ENCODE measurements around the gene FRMPD4.

The FRMPD4 gene

DNA sequence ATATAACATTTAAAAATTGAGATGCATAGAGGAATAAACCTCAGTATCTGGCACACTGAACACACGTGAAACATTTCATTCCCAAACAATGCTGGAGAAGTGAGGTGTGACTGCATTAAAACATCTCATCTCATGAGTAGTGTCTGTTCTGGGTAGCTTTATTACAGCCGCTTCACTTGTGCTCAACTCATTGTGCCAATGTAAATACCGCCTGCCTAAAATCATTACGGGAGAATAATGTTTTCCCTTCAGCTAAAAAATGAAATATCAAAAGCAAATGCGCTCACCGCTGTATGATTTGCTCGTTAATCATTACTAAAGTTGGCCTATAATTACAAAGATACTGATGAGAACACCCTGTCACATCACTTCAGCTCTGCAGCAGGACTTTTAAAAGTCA lies 542.8 kb downstream of the FRMPD4 start:
- no peak overlapping the region for H3K4me3 Mint-ChIP-seq
- no peaks in the 10 kb centered on the region for H3K9me3 Mint-ChIP-seq
- ATAC-seq: no peak
- no peak overlapping the region for H3K27ac Mint-ChIP-seq
- no peaks in the 10 kb centered on the region for H3K4me1 Mint-ChIP-seq
- H3K36me3 Mint-ChIP-seq: no peaks in the 10 kb centered on the region
- H3K27me3 Mint-ChIP-seq: no peaks in the 10 kb centered on the region

DNA sequence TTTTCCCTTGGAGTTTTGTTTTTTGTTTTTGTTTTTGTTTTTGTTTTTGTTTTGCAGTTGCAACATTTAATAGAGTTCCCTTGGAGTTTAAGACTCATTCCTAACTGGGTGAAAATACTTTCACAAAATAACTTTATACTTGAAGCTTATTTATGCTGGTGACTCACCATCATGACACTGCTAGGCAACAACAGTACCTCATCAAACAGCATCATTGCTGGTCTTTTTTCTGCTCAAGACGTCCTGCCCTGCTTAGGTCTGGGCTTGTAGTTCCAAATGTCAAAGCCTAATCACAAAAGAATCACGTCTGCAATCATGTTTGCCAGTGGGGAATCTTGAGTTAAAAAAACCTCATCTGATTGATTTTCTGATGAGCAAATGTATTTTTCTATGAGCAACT lies 547.3 kb downstream of the FRMPD4 start:
- Mint-ChIP-seq H3K4me3 (no peak overlapping the region), H3K27me3 (no peaks in the 10 kb centered on the region), H3K27ac (no peak overlapping the region), H3K9me3 (no peaks in the 10 kb centered on the region), H3K36me3 (no peaks in the 10 kb centered on the region), H3K4me1 (no peaks in the 10 kb centered on the region)
- no peak for ATAC-seq

DNA sequence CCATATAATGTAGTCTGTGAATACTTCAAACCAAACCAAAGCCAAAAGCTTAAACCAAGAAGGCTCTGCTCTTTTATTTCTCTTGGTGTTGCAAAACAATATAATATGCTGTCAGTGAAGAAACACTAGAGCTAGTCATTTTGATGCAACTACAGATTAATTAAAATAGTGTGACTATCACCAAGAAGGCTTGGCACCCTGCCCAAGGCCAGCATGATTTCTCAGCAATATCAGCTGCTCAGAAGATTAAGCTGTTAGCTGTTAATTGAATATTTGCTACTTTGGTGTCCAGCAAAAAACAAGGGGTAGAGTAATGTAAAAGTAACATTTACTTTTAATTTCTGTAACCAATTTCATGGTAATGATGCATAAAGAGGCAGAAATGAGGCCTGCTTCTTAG lies 548.1 kb downstream of the FRMPD4 start:
- Mint-ChIP-seq H3K36me3 (no peaks in the 10 kb centered on the region), H3K4me1 (no peaks in the 10 kb centered on the region), H3K27me3 (no peaks in the 10 kb centered on the region), H3K9me3 (no peaks in the 10 kb centered on the region), H3K4me3 (no peak overlapping the region), H3K27ac (no peak overlapping the region)
- no peak for ATAC-seq

DNA sequence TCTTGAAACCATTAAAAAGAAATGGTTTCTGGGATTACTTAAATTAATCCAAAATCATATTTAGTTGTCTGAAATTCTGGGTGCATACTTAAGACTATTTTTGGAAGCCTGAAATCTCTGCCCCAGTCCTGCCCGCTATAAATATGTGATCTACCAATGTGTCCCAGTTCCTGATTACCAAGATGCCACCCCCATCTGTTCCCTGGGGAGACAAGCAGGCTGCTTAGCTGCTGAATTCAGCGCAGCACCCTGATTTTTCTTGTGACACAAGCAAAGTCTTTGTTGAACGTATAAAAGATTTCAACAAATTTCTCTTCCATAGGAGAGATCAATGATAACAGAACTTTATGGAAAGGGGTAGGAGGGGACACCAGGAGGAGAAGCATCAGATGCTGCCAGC lies 552.4 kb downstream of the FRMPD4 start:
- H3K4me1 Mint-ChIP-seq: no peaks in the 10 kb centered on the region
- H3K4me3 Mint-ChIP-seq: no peak overlapping the region
- ATAC-seq: no peak
- no peak overlapping the region for H3K27ac Mint-ChIP-seq
- H3K9me3 Mint-ChIP-seq: no peaks in the 10 kb centered on the region
- no peaks in the 10 kb centered on the region for H3K36me3 Mint-ChIP-seq
- peaks cover 10% of the 10 kb centered on the region for H3K27me3 Mint-ChIP-seq

DNA sequence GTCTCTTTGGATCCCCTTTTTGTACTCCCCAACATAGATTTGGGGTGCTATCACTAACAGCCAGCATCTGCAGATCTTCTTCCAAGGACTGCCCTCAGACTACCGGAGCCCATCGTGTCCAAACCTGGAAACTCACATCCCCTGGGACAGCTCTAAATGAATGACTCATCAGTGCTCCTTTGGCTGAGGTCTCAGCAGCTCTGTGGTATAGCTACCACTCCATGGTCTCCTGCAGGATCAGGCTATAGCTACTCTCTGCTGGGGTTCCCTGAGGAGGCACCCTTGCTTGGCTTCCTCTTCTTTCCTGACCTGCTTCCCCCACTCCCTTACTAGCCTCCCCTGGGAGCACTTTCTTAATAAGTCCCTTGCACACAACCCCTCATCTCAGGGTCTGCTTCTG lies 555.5 kb downstream of the FRMPD4 start:
- Mint-ChIP-seq H3K4me3 (no peak overlapping the region), H3K4me1 (no peaks in the 10 kb centered on the region), H3K27ac (no peak overlapping the region), H3K27me3 (peaks cover 10% of the 10 kb centered on the region), H3K9me3 (no peaks in the 10 kb centered on the region), H3K36me3 (no peaks in the 10 kb centered on the region)
- no peak for ATAC-seq

DNA sequence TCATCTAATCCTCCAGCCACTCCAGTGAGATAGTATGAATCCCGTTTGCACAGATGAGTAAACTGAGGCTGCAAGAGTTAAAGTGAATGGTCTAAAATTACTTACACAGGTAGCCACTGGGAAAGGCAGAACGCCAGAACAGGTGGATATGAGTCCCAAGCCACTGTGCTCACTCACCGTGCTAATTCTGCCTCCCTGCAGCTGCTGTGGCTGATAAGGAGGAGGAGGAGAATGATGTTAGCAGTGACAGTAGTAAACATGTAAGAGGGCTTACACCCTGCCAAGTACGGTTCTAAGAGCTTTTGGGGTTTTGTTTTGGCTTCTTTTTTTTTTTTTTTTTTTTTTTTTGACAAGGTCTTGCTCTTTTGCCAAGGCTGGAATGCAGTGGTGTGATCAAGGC lies 562.5 kb downstream of the FRMPD4 start:
- Mint-ChIP-seq H3K27ac (no peak overlapping the region), H3K36me3 (no peaks in the 10 kb centered on the region), H3K4me3 (no peak overlapping the region), H3K27me3 (no peaks in the 10 kb centered on the region), H3K4me1 (no peaks in the 10 kb centered on the region), H3K9me3 (no peaks in the 10 kb centered on the region)
- no peak for ATAC-seq

DNA sequence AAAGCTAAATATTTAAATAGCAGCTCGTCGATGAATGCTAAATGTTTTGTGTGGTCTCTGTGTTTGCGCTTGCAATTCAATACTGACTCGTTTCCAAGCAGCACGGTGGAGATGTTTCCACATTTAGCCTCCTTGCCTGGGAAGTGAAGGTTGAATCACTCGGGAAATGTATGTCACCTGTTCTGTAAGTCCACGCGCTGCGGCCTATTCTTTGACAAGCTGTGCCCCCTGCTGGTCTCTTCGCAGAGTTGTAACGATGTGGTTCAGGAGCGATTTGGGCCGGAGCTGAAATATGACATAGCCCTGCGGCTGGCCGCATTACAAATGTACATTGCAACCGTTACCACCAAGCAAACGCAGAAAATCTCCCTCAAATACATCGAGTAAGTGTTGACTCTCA lies 563.4 kb downstream of the FRMPD4 start:
- H3K27ac Mint-ChIP-seq: no peak overlapping the region
- H3K27me3 Mint-ChIP-seq: no peaks in the 10 kb centered on the region
- H3K9me3 Mint-ChIP-seq: no peaks in the 10 kb centered on the region
- H3K4me1 Mint-ChIP-seq: no peaks in the 10 kb centered on the region
- H3K36me3 Mint-ChIP-seq: no peaks in the 10 kb centered on the region
- ATAC-seq: no peak
- no peak overlapping the region for H3K4me3 Mint-ChIP-seq

DNA sequence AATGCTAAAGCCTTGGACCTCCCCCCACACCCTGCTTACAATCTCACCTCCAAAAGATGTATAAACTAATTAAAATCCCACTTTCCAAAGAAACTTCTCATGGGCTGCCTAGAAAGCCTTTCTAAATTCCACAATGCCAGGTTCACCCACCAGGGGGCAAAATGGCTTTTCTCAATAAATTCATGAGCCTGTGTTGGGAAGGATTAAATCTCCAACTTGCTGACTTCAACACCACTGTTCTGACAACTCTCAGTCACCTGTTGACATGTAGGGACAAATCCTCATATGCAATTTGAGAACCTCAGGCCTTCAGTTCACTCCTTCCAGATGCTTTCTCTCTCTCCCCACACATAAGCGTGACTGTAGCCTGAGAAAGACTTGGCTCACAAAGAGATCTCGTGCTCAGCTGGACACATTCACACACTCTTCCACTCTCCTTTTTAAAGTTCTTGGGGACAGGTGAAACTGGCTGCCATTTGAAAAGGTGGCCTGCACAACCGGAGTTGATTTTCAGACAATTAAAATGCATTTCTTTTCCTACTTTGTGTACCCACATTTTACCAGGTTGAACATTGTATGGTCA lies 564.3 kb downstream of the FRMPD4 start:
- no peak overlapping the region for H3K27ac Mint-ChIP-seq
- no peak for ATAC-seq

DNA sequence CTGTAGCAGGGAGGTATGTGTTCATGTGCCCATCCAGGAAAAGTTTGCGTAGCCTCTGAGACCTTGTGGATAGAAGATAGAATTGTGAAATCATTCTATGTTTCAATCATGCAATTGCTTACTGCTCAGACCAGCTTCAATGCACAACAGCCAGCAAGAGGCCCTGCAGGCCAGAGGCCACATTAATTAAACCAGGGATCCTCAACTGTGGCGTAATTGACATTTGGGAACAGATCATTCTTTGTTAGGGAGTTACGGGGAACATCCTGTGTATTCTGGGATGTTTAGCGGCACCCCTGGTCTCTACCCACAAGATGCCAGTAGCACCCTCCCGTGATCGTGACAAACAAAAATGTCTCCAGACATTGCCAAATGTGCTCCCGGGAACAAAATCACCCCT lies 566.4 kb downstream of the FRMPD4 start:
- no peaks in the 10 kb centered on the region for H3K9me3 Mint-ChIP-seq
- no peak for ATAC-seq
- no peaks in the 10 kb centered on the region for H3K27me3 Mint-ChIP-seq
- H3K27ac Mint-ChIP-seq: no peak overlapping the region
- H3K36me3 Mint-ChIP-seq: no peaks in the 10 kb centered on the region
- peaks cover 11% of the 10 kb centered on the region for H3K4me1 Mint-ChIP-seq
- H3K4me3 Mint-ChIP-seq: no peak overlapping the region

More for the DNA sequence above, 564.3 kb downstream of the FRMPD4 start:
- Mint-ChIP-seq H3K36me3 (no peaks in the 10 kb centered on the region), H3K4me1 (no peaks in the 10 kb centered on the region), H3K4me3 (no peak overlapping the region), H3K27me3 (no peaks in the 10 kb centered on the region), H3K9me3 (no peaks in the 10 kb centered on the region)

DNA sequence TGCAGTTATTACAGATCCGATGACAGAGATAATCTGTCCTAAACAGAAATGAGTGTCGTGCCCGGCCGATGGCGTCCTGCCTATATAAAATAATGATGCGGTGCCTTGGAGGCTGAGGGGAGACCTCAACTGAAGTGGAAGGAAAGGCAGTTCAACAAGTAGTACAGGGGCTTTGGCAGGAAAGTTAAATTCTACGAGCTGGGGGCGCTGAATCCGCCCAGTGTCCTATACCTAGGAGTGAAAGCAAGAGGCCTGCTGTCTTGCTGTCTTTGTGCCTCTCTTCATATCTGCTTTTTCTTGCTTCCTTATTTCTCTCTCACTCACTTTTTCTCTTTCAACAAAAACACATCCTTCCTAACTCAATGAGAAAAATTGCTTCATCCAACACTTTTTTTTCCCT lies 570.8 kb downstream of the FRMPD4 start:
- no peaks in the 10 kb centered on the region for H3K36me3 Mint-ChIP-seq
- H3K4me1 Mint-ChIP-seq: peaks cover 29% of the 10 kb centered on the region
- peak overlapping the region; percentile 27 for H3K27ac Mint-ChIP-seq
- H3K27me3 Mint-ChIP-seq: no peaks in the 10 kb centered on the region
- peak; percentile 54 for ATAC-seq
- no peaks in the 10 kb centered on the region for H3K9me3 Mint-ChIP-seq
- no peak overlapping the region for H3K4me3 Mint-ChIP-seq

DNA sequence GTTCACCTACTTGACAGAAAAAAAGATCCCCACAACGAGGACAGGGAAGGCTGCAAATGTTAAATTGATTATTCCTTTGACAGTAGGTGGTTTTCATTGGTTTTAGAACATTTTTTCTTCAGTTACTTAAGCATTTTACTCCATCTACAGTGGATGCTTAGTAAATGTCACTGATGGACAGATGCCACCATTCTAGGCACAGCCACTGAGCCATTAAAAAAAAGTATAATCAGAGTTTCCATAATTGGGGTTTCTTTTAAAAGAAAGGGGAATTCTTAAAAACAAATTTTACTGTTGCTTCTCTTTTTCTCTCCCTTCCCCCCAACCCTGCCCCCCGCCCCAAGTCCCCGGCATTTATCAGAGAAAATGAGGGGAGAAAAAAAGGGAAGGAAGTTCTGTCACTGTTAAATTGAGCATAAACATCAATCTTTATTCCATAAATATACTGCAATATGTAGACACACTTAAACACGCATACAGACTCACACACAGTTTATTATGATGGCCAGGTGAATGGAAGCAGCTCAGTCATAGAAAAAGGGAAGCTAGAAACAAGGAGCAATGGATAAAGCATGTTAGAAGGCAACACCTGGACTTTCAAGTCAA lies 573.3 kb downstream of the FRMPD4 start:
- Mint-ChIP-seq H3K4me3 (no peak overlapping the region), H3K27me3 (no peaks in the 10 kb centered on the region), H3K27ac (no peak overlapping the region), H3K4me1 (peaks cover 29% of the 10 kb centered on the region), H3K36me3 (no peaks in the 10 kb centered on the region), H3K9me3 (no peaks in the 10 kb centered on the region)
- no peak for ATAC-seq

DNA sequence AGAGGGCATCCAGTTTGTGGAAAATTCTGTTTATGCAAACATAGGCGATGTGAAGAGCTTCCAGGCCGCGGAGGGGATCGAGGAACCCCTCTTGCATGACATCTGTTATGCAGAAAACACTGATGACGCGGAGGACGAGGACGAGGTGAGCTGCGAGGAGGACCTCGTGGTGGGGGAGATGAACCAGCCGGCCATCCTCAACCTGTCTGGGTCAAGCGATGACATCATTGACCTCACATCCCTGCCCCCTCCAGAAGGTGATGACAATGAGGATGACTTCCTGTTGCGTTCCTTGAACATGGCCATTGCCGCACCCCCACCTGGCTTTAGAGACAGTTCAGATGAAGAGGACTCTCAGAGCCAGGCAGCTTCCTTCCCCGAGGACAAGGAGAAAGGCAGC lies 578.3 kb downstream of the FRMPD4 start:
- Mint-ChIP-seq H3K4me3 (no peak overlapping the region), H3K4me1 (peaks cover 16% of the 10 kb centered on the region), H3K27me3 (peaks cover 11% of the 10 kb centered on the region), H3K9me3 (no peaks in the 10 kb centered on the region), H3K36me3 (no peaks in the 10 kb centered on the region), H3K27ac (no peak overlapping the region)
- ATAC-seq: no peak

DNA sequence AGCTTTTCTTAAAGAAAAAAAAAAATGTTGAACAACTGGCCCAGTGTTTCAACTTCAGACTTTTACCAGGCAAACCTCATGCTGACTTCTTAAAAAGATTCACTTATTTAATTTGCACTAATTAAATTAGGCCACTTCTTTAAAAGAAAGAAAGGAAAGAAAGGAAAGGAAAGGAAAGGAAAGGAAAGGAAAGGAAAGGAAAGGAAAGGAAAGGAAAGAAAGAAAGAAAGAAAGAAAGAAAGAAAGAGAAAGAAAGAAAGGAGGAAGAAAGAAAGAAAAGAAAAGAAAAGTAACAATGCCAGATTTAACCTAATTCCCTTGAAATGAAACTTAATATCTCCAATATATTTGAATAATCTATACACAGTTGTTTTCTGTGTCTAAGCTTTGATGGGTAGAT lies 581.6 kb downstream of the FRMPD4 start:
- ATAC-seq: no peak
- H3K27ac Mint-ChIP-seq: no peak overlapping the region
- peaks cover 11% of the 10 kb centered on the region for H3K27me3 Mint-ChIP-seq
- no peaks in the 10 kb centered on the region for H3K4me1 Mint-ChIP-seq
- no peaks in the 10 kb centered on the region for H3K36me3 Mint-ChIP-seq
- H3K9me3 Mint-ChIP-seq: no peaks in the 10 kb centered on the region
- no peak overlapping the region for H3K4me3 Mint-ChIP-seq

DNA sequence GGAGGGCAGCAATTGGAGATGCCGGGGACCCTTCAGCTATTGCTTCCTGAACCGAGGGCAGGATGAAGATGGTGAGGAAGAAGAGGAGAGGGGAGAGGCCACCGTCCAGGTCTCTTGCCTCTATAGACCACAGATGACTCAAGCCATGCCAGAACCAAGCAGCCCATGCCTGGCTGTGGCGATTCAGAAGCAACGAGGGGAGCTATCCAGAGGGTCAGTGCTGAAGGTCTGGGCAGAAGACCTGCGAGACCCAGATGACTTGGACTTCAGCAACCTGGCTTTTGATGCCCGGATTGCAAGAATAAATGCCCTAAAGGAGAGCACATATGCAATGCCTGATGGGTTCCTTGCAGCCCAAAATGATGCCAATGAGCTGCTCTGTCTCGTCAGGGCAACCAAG lies 582.8 kb downstream of the FRMPD4 start:
- H3K4me3 Mint-ChIP-seq: no peak overlapping the region
- no peak for ATAC-seq
- H3K27ac Mint-ChIP-seq: no peak overlapping the region
- no peaks in the 10 kb centered on the region for H3K9me3 Mint-ChIP-seq
- no peaks in the 10 kb centered on the region for H3K36me3 Mint-ChIP-seq
- no peaks in the 10 kb centered on the region for H3K4me1 Mint-ChIP-seq
- H3K27me3 Mint-ChIP-seq: peaks cover 11% of the 10 kb centered on the region

DNA sequence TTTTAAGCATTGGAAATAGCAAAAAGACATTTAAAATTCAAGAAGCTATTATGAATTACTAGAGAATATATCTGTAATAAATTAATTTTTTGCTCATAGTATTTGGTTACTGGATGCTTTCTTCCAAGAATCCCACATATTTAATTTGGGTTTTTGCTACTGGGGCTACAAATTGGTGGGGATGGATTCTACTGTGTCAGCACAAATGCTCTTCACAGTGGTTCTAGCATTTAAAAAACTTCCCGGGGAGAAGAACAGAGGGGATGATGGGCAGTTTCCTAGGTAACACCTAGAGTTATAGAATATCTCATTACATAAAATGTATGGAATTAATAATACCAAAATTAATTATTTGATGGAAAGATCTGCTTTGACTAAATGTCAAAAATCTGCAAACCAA lies 584.0 kb downstream of the FRMPD4 start:
- Mint-ChIP-seq H3K27ac (no peak overlapping the region), H3K36me3 (no peaks in the 10 kb centered on the region), H3K9me3 (no peaks in the 10 kb centered on the region), H3K27me3 (peaks cover 11% of the 10 kb centered on the region), H3K4me1 (no peaks in the 10 kb centered on the region), H3K4me3 (no peak overlapping the region)
- ATAC-seq: no peak

DNA sequence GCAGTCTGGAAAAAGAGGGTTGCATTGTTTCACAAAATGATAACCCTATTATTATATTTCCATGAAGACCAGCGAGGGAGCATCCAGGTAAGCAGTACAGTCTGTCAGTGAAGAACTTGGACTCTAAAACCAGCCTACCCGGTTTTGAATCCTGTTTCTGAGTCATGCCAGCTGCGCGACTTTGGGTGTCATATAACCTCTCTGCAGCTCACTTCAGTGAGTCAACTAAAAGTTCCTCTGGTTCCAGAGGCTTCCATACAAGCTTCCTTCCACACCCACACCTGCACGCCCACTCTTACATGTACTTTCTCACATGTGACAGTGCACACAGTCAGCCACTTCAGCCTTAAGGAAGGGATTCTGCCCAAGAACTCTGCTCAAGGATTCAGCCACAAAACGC lies 603.1 kb downstream of the FRMPD4 start:
- no peak overlapping the region for H3K4me3 Mint-ChIP-seq
- no peaks in the 10 kb centered on the region for H3K4me1 Mint-ChIP-seq
- ATAC-seq: no peak
- H3K27me3 Mint-ChIP-seq: no peaks in the 10 kb centered on the region
- H3K27ac Mint-ChIP-seq: no peak overlapping the region
- H3K9me3 Mint-ChIP-seq: no peaks in the 10 kb centered on the region
- no peaks in the 10 kb centered on the region for H3K36me3 Mint-ChIP-seq

DNA sequence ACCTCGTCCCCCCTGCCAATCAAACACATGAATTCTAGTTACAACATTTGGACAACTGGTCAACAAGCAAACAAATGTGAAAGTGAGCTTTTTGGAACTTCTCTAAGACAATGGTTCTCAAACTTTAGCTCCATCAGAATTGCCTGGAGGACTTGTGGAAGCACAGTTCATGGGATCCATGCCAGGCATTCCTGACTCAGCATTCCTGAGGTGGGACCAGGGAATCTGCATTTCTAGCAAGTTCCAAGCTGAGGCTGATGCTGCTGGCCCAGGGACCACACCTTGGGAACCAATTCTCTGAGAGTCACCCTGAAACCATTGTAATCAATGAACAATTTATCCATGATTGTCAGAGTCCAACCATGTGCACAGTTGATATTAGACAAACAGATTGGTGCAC lies 609.2 kb downstream of the FRMPD4 start:
- H3K4me3 Mint-ChIP-seq: no peak overlapping the region
- H3K36me3 Mint-ChIP-seq: no peaks in the 10 kb centered on the region
- no peak overlapping the region for H3K27ac Mint-ChIP-seq
- no peaks in the 10 kb centered on the region for H3K4me1 Mint-ChIP-seq
- H3K9me3 Mint-ChIP-seq: peaks cover 4% of the 10 kb centered on the region
- no peaks in the 10 kb centered on the region for H3K27me3 Mint-ChIP-seq
- no peak for ATAC-seq
